ENCODE measurements around the gene MYH9.
A peak's percentile ranks its signal among the peaks of the same experiment; 100 is the strongest.

Gene MYH9

DNA sequence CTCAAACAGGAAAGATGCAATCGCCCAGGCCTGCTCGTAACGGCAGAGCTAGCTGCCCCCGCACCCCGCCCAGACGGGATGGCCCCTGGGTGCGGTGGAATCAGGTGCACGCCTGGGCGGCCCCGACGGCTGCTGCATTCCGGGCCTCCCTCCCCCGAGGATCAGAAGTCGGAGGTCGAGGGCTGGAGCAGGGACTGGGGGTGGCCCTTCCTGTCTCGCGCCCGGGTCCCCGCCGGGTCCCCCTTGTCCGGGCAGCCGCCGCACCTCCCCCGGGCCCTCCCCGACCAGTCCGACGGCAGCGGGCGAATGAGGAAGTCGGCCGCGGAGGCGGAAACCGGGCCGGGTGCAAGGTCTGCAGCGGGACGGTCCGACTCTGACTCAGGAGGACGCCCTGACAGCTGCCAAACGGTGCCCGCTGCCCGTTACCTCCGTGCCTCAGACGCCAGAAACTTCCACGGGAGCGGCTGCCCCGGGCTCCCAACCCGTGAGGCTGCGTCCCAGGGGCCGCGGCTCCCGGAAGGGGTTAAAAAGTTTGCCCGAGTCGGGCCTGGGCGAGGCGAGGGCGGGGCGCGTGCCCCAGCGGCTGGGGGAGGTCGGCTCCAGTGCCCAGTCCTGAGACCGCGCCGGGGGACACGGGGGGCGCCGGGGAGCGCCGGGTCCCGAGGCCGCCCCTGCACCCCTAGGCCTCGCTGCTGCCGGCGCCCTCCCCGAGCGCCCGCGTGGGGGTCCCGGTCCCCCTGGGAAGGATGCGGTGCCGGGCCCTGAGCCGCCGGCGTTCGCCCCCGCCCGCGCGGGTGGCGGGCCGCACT, 663 bp downstream of the MYH9 start:
- DNase-seq = peak in 19 of 51 donors; percentile 18 to 62 (median 39)

GRCh38 chr22:36386351-36386899, 1.3 kb downstream of the MYH9 start:
- DNase-seq = peak in 9 of 51 donors; percentile 17 to 45 (median 30)

GRCh38 chr22:36385491-36386350, 2.0 kb downstream of the MYH9 start:
- peak in 7 of 51 donors; percentile 15 to 63 (median 27) for DNase-seq

DNA sequence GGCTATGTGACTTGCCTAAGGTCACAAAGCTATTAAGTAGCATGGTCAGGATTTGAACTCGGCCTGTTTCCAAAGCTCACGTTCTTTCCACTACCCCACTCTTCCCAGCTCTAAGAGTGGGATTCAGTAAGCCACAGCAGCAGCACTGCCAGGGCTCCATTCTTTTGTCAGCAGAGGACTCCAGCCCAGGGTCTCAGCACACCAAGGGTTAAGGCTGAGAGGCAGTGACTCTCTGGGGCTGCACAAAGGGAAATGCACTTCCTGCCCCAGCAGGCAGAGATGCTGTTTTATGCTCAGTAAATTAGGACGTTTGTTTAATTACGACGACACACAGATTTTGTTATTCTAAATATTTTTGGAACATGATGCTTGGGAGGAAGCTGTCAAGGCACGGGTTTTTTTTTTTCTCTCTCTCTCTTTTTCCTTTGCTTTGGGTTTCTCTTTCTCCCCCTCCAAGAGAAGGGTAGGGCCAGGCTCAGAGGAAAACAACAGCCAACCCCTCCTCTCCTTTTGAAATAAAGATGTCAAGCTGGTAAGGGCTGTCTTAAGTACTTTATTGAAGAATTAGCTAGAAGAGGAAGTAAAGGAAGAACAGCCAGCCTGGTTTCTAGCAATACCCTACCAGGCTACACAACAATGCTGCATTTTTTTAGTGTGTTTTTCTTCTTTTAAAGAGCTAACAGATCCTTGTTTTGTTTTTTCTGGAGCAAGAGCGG, 2.8 kb downstream of the MYH9 start:
- DNase-seq = peak in 2 of 51 donors; percentile 5 to 21

DNA sequence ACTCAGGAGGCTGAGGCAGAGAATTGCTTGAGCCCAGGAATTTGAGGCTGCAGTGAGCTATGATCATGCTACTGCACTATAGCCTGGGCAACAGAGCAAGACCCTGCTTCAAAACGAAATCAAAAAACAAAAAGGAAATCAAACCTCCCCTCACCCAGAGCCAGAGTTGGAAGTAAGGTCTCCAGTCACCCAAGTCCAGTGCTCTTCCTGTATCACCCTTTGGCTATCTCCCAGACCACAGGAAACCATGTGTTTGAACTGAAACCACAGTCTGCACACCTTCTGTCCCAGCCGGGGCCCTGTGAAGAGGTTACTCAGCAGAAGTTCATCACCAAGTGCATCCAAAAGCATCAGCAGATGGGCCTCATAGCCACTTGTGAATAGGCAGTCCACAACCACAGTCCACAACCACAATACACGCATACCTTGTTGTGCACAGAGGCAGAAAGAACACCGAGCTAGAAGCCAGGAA, 4.6 kb downstream of the MYH9 start:
- DNase-seq = no peak

DNA sequence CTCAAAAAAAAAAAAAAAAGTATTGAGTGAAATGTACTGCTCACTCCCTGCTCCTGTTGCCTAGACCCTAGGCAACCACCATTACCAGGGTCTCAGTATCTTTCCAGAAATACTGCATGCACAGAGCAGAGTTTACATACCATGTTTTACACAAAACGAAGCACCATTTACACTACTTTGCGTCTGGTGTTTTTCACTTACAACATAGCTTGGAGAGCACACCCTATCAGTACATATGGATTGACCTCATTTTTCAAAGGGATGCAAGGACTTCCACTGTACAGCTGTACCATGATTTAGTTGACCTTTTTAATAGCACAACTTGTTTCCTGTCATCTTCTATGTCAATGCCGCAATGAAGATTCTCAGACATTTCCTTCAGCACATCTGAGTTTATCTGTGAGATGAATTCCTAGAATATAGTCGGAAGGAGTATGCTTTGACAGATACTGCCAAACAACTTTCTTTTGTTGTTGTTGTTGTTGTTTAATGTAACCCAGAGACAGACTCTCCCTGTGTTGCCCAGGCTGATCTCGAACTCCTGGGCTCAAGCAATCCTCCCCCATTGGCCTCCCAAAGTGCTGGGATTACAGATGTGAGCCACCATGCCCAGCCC, 6.1 kb downstream of the MYH9 start:
- no peak for DNase-seq

GRCh38 chr22:36379593-36380361, 8.0 kb downstream of the MYH9 start:
- DNase-seq = no peak

- no peak for DNase-seq
Observed at GRCh38 chr22:36378869-36379217, 8.9 kb downstream of the MYH9 start.

DNA sequence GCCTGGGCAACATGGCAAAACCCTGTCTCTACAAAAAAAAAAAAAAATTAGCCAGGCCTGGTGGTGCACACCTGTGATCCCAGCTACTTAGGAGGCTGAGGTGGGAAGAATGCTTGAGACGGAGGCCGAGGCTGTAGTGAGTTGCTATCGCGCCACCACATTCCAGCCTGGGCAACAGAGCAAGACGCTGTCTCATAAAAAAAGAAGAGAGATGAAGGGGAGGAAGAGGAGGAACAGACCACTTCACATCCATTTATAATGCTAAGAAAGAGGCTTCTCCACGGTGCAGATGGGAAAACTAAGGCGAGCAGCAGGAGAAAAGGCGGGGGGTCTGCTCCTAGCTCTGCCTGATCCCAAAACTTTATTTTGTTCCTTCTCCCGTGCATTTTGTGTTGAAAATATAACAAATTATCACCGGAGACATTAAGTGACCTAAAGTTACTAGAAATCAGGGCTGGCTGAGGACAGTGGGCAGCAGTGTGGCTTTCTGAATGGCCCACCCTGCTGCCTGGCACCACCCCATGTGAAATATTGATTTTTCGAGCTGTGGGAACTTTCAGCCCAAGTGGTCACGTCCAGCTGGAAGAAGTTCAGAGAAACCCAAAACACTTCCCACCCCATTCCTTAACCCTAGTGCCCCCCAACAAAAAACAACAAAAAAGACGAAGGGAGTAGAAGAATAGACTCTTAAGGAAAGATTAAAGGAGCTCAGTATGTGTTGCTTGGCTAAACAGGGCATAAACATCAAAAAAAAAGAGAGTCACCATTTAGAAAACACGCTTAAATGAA, 9.5 kb downstream of the MYH9 start:
- DNase-seq = no peak

- DNase-seq = no peak
Observed at GRCh38 chr22:36377022-36377631, 10.6 kb downstream of the MYH9 start.

DNA sequence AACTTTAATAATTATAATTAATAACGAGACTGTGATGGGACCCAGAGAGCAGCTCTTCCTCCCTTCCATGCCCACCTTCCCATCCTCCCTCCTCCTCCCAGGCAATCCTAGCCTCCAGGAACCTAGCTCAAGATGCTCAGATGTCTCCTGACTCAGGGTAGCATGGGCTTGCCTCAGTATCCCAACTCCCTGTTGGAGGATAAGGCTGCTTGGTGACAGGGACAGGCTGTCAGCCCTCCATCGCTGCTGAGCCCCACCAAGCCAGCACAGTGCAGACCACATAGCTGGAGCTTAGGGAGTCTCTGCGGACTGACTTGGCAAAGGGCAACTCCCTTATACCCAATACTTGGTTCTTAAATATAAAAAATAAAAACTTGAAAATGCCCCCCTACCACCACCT, 11.5 kb downstream of the MYH9 start:
- no peak for DNase-seq

- no peak for DNase-seq
Observed at GRCh38 chr22:36375071-36375980, 12.4 kb downstream of the MYH9 start.

DNA sequence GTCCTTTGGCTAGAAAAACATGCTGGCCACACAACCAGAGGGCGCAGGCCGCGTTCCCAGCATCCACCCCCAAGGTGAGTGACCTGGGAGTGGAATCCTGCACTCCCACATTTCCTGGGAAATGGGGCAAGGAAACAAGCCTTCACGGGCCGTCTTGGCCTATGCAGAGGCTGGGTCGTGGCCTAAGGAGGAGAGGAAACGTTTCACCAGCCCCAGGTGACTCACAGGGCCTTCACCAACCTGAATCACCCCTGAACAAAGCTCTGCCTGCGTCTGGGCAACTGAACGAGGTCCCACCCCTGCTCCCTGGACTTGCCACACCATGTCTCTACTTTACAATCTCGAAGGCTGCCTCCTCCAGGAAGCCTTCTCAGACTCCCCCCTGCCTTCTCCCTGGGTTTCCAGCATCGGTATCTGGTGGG, 13.2 kb downstream of the MYH9 start:
- no peak for DNase-seq

DNA sequence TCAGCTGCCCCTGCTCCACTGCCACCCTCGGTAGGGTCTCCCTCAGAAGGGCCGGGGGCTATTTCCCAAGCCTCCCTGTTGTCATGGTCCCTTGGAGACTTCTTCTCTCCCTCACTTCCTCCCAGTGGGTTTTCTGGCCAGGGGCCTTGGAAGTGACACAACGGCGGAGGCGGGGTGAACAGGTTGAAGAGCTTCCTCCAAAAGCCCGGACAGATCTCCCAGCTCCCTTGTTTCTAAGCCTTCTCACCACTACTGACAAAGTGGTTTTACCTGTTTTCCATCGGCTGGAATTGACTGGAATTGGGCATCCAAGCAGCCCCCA, 14.5 kb downstream of the MYH9 start:
- DNase-seq = peak in 2 of 51 donors; percentile 30 to 35

DNA sequence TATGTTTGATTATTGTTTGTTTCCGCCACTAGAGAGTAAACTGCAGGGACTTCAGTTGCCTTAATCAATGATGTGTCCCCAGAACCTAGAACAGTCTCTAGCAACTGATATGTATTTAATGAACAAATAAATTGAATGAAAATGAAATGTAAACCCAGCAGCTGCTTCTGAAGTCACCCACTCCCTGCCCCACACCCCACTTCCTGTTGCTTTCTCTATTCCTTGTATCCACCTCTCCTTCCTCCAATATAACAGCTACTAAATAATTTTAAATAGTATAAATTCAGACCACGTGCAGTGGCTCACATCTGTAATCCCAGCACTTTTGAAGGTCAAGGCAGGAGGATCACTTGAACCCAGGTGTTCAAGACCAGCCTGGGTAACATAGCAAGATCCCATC, 15.8 kb downstream of the MYH9 start:
- DNase-seq = no peak

DNA sequence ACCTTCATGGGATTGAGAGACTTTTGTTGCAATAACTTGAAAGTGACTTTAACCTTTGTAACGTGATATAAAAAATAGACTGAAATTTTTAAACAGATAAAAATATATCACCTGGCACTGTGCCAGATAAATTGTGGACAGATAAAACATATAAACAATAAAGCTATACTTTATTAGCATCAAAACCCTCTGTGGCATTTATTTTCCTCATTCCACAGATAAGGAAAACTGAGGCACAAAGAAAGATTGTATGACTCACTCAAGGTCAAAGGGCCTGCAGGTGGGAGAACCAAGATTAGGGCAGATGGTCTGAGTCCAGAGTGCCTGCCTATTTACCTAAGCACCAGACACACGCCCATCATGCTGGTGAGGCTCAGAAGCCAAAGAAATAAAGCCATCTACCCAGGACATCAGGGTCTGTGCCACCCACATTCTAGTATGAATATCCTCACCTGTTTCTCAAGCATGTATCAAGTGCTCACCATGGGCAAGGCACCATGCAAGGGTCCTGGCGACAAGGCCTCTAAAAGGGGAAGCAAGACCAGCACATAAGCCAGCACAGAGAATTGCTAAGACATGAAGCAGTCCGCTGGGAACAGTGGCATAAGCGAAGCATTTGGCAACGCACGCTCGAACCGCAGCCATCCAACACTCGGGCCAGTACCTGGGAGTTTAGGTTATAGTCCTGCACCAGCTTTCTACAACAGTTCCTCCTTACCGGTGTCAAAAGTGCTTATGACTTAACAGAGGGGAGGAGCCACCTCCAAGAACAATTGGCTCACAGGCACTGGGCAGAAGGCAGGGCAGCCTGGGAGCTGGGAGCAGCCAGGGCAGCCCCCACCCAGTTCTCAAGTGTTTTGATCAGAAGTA, 17.6 kb downstream of the MYH9 start:
- DNase-seq = peak in 2 of 51 donors; percentile 16 to 47
